HTERT RPE-1 (cell line): ENCODE measurements around the gene SPATA21.

Source experiments
- in situ Hi-C: fragments of 300-500 bp; cut with MboI; formaldehyde crosslinking; loops from 4 replicates; pipeline ENCODE4 v1.14.3; 2020; ENCODE audit warnings: low sequenced_read_pairs

SPATA21 gene

GRCh38 chr1:16451841-16452528 is 14.8 kb upstream of the SPATA21 start:
- in situ Hi-C loops = no loop called here

- in situ Hi-C loops = no loop called here
Observed at GRCh38 chr1:16450863-16451481, 13.7 kb upstream of the SPATA21 start.

- in situ Hi-C loops = no loop called here
Observed at GRCh38 chr1:16449666-16450065, 12.4 kb upstream of the SPATA21 start.

GRCh38 chr1:16449065-16449464 is 11.8 kb upstream of the SPATA21 start:
- in situ Hi-C loops = no loop called here

- in situ Hi-C loops = no loop called here
Observed at GRCh38 chr1:16447641-16448040, 10.4 kb upstream of the SPATA21 start.

- in situ Hi-C loops = no loop called here
Observed at GRCh38 chr1:16446116-16446515, 8.9 kb upstream of the SPATA21 start.

- in situ Hi-C loops = no loop called here
Observed at GRCh38 chr1:16445052-16445451, 7.8 kb upstream of the SPATA21 start.

- in situ Hi-C loops = no loop called here
Observed at GRCh38 chr1:16443975-16444770, 6.9 kb upstream of the SPATA21 start.

- in situ Hi-C loops = no loop called here
Observed at GRCh38 chr1:16442941-16443340, 5.7 kb upstream of the SPATA21 start.

- in situ Hi-C loops = no loop called here
Observed at GRCh38 chr1:16442265-16442664, 5.0 kb upstream of the SPATA21 start.

GRCh38 chr1:16441282-16441665 is 4.0 kb upstream of the SPATA21 start:
- in situ Hi-C loops = no loop called here

- in situ Hi-C loops = no loop called here
Observed at GRCh38 chr1:16440470-16441281, 3.5 kb upstream of the SPATA21 start, which contains the start of gene NECAP2. TSS of gene NECAP2 (plus strand) at chr1:16440724. CDS start at chr1:16440762, 38 bp downstream.

- in situ Hi-C loops = no loop called here
Observed at GRCh38 chr1:16440131-16440469, 2.9 kb upstream of the SPATA21 start.

- in situ Hi-C loops = no loop called here
Observed at GRCh38 chr1:16438924-16439323, 1.7 kb upstream of the SPATA21 start.

- in situ Hi-C loops = no loop called here
Observed at GRCh38 chr1:16438516-16438915, 1.3 kb upstream of the SPATA21 start.

GRCh38 chr1:16434501-16434900 is 2.7 kb downstream of the SPATA21 start:
- in situ Hi-C loops = no loop called here

GRCh38 chr1:16434007-16434406 is 3.2 kb downstream of the SPATA21 start:
- in situ Hi-C loops = no loop called here

- in situ Hi-C loops = no loop called here
Observed at GRCh38 chr1:16433030-16433429, 4.2 kb downstream of the SPATA21 start.

GRCh38 chr1:16430606-16431005 is 6.6 kb downstream of the SPATA21 start:
- in situ Hi-C loops = no loop called here

- in situ Hi-C loops = no loop called here
Observed at GRCh38 chr1:16425125-16426025, 11.8 kb downstream of the SPATA21 start.
